Glutamatergic neuron (in vitro differentiated cells): ENCODE measurements around the gene NDFIP2. TPM values are rescaled to one million over a fixed set of nuclear protein-coding genes. Genes with fewer than 3 reads are reported as not detected.

Source experiments
- DNase-seq: peaks from one replicate; pipeline ENCODE4 v3.0.0; 2022
- H3K27ac Mint-ChIP-seq: one replicate; pipeline ENCODE4 v1.8.0; 2020; ENCODE audit warnings: mild to moderate bottlenecking, mixed read lengths, inconsistent platforms; ENCODE audit not compliant: unreplicated experiment
- H3K27me3 Mint-ChIP-seq: one replicate; pipeline ENCODE4 v1.8.0; 2020; ENCODE audit warnings: mild to moderate bottlenecking, moderate library complexity, mixed read lengths, inconsistent platforms; ENCODE audit not compliant: unreplicated experiment
- H3K36me3 Mint-ChIP-seq: one replicate; pipeline ENCODE4 v1.8.0; 2020; ENCODE audit warnings: mild to moderate bottlenecking, mixed read lengths, inconsistent platforms; ENCODE audit not compliant: unreplicated experiment
- H3K4me1 Mint-ChIP-seq: one replicate; pipeline ENCODE4 v1.8.0; 2020; ENCODE audit warnings: mild to moderate bottlenecking, low read depth, mixed read lengths, inconsistent platforms; ENCODE audit not compliant: unreplicated experiment
- H3K4me3 Mint-ChIP-seq: one replicate; pipeline ENCODE4 v1.8.0; 2020; ENCODE audit warnings: mild to moderate bottlenecking, mixed read lengths, inconsistent platforms; ENCODE audit not compliant: unreplicated experiment
- H3K9me3 Mint-ChIP-seq: one replicate; pipeline ENCODE4 v1.8.0; 2020; ENCODE audit warnings: mild to moderate bottlenecking, moderate library complexity, mixed read lengths, inconsistent platforms; ENCODE audit not compliant: unreplicated experiment
- CTCF ChIP-seq: fragments of 200-600 bp; sonication (generic); IDR thresholded peaks from one replicate; pipeline ENCODE4 v1.5.0; 2021; ENCODE audit not compliant: partially characterized antibody, unreplicated experiment
- total RNA-seq: library from RNA; stranded (reverse); fragmentation: NEBNext Ultra II Directional; extraction: Animal tissue kit (Norgen Biotek cat#: 25700); gene quantifications from one replicate; pipeline ENCODE4 v1.2.1, GENCODE V29; 2021; ENCODE audit not compliant: unreplicated experiment

The NDFIP2 gene
- total RNA-seq, 1 donor from 2014 or later, result 35.6 TPM

GRCh38 chr13:79439275-79439674, 41.7 kb upstream of the NDFIP2 start:
- H3K36me3 Mint-ChIP-seq, result no peaks in the 10 kb centered on the region
- no peaks in the 10 kb centered on the region for H3K9me3 Mint-ChIP-seq
- H3K27me3 Mint-ChIP-seq, result no peaks in the 10 kb centered on the region
- TF ChIP-seq CTCF, result no peak
- no peaks in the 10 kb centered on the region for H3K4me1 Mint-ChIP-seq
- no peak overlapping the region for H3K27ac Mint-ChIP-seq
- H3K4me3 Mint-ChIP-seq, result no peak overlapping the region
- DNase-seq, result no peak

GRCh38 chr13:79440958-79441528, 39.9 kb upstream of the NDFIP2 start:
- DNase-seq, result no peak
- no peak for TF ChIP-seq CTCF
- Mint-ChIP-seq H3K4me3 (no peak overlapping the region), H3K27ac (no peak overlapping the region), H3K27me3 (no peaks in the 10 kb centered on the region), H3K9me3 (no peaks in the 10 kb centered on the region), H3K36me3 (no peaks in the 10 kb centered on the region), H3K4me1 (no peaks in the 10 kb centered on the region)

GRCh38 chr13:79442221-79442620, 38.7 kb upstream of the NDFIP2 start:
- Mint-ChIP-seq H3K4me1 (no peaks in the 10 kb centered on the region), H3K4me3 (no peak overlapping the region), H3K9me3 (no peaks in the 10 kb centered on the region), H3K27me3 (no peaks in the 10 kb centered on the region), H3K27ac (no peak overlapping the region), H3K36me3 (no peaks in the 10 kb centered on the region)
- TF ChIP-seq CTCF, result no peak
- no peak for DNase-seq

DNA sequence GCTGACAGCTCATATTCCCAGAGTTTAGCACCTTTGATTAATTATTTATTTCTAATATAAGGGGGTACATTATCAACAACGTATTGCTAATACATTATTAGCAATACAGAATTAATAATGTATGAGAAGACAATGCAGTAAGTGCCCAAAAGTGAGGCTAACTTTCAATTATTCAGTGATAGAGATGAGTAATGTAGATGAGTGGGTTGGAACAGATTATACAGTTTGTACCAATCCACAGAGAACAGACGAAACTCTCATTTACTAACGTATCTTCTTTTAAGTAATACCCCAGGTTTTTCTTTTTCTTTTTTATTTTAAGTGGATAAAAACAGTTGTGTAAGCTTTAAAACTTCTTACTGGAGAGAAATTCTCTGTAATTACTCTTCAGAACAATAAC, 38.2 kb upstream of the NDFIP2 start:
- Mint-ChIP-seq H3K27me3 (no peaks in the 10 kb centered on the region), H3K36me3 (no peaks in the 10 kb centered on the region), H3K4me1 (no peaks in the 10 kb centered on the region), H3K4me3 (no peak overlapping the region), H3K9me3 (no peaks in the 10 kb centered on the region), H3K27ac (no peak overlapping the region)
- no peak for TF ChIP-seq CTCF
- DNase-seq, result no peak

GRCh38 chr13:79445968-79446645, 34.8 kb upstream of the NDFIP2 start:
- Mint-ChIP-seq H3K4me1 (no peaks in the 10 kb centered on the region), H3K27ac (no peak overlapping the region), H3K4me3 (no peak overlapping the region), H3K36me3 (no peaks in the 10 kb centered on the region), H3K9me3 (no peaks in the 10 kb centered on the region), H3K27me3 (no peaks in the 10 kb centered on the region)
- no peak for TF ChIP-seq CTCF
- DNase-seq, result no peak
